AG04449 (cell line): Measurements from ENCODE around the gene APLNR.

Experiments used
- CTCF ChIA-PET: fragments of 350-600 bp; formaldehyde crosslinking; extraction: SDS; loops from one replicate; lab custom pipeline; 2021; ENCODE audit warnings: antibody characterized with exemption; lab: Yijun Ruan, JAX
- POLR2A ChIA-PET: fragments of 400-600, 350-600 bp; formaldehyde crosslinking; extraction: SDS; loops from one replicate; lab custom pipeline; 2020; ENCODE audit warnings: antibody characterized with exemption, inconsistent platforms; lab: Yijun Ruan, JAX
- DNase-seq: peaks from one replicate; pipeline ENCODE4 v3.0.0-alpha.2; 2010; ENCODE audit warnings: low read depth, low spot score
- H3K4me3 ChIP-seq: 2 replicates; pipeline ENCODE4 v1.5.1; 2011; ENCODE audit warnings: low read depth, mild to moderate bottlenecking, control low read depth, low read length
- TF ChIP-seq, protein P1 (sequence below): IDR thresholded peaks from one replicate; pipeline ENCODE4 v1.5.1; 2011; ENCODE audit warnings: mild to moderate bottlenecking, moderate library complexity, low read length, control low read depth, inconsistent platforms; ENCODE audit not compliant: insufficient read depth; ENCODE audit errors: missing control alignments

The APLNR gene

DNA sequence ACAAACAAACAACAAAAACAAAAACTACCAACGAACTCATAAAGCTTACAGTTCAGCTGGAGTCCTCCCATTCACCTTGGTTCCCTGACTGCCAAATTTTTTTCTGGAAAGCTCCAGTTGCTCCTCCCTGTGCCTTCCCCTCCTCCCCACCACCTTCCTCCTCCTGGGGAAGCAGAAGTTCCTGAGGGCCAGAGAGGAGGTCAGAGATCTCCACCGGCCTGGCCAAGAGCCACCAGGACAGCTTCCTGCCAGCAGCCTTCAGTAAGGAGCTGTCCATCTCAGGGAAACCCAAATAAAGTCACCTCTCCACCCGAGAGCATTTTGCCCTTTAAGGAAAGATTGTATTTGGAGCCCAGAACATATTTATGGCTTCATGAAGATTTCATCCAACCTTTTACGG is 20.0 kb downstream of the APLNR start:
- DNase-seq = no peak
- ChIA-PET CTCF (interaction anchor here (1.5 kb wide), 1 partner anchor 32 kb away, joined by 9 read pairs; no protein-coding TSS in a partner anchor), POLR2A (no interaction called here)
- H3K4me3 ChIP-seq = no peak overlapping the region
- TF ChIP-seq, protein P1, sequence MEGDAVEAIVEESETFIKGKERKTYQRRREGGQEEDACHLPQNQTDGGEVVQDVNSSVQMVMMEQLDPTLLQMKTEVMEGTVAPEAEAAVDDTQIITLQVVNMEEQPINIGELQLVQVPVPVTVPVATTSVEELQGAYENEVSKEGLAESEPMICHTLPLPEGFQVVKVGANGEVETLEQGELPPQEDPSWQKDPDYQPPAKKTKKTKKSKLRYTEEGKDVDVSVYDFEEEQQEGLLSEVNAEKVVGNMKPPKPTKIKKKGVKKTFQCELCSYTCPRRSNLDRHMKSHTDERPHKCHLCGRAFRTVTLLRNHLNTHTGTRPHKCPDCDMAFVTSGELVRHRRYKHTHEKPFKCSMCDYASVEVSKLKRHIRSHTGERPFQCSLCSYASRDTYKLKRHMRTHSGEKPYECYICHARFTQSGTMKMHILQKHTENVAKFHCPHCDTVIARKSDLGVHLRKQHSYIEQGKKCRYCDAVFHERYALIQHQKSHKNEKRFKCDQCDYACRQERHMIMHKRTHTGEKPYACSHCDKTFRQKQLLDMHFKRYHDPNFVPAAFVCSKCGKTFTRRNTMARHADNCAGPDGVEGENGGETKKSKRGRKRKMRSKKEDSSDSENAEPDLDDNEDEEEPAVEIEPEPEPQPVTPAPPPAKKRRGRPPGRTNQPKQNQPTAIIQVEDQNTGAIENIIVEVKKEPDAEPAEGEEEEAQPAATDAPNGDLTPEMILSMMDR = no peak

DNA sequence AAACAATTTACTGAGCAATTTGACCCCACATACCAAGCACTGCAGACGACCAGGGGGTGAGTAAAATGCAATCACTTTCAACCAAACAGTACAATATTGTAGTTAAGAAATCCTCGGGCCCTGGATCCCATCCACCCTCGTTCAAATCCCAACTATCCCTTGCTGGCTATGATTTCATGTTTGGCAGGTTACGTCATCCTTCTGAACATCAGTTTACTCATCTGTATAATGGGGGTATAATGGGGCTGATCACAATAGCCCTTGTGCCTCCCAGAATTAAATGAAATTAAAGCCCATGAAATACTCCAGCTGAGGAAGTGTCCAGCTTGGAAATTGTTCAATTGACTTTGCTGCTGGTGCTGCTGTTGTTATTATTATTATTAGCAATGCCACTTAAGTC is 20.6 kb downstream of the APLNR start:
- no peak overlapping the region for H3K4me3 ChIP-seq
- DNase-seq = no peak
- CTCF ChIA-PET = interaction anchor here (1.5 kb wide), 1 partner anchor 33 kb away, joined by 9 read pairs; no protein-coding TSS in a partner anchor
- TF ChIP-seq, protein P1 = no peak
- POLR2A ChIA-PET = no interaction called here

DNA sequence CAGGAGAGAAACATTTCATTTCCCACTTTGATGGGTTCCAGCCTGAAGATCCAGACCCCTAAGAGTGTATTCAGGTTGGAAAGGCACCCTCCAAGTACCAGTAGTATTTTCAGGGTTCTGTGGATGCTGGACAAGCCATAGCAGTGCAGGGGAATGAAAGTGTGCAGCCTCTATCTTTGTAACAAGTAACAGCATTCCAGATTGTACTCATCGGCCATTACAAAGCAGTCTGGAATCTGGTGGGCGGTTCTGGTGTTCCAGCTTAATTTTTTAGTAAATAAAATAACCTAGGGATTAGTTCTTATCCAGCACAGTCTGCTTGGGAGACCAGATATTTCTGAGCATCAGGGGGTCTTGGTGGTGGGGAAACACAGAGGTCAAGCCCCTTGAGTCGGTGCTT is 22.6 kb downstream of the APLNR start:
- DNase-seq = peak; percentile 49

DNA sequence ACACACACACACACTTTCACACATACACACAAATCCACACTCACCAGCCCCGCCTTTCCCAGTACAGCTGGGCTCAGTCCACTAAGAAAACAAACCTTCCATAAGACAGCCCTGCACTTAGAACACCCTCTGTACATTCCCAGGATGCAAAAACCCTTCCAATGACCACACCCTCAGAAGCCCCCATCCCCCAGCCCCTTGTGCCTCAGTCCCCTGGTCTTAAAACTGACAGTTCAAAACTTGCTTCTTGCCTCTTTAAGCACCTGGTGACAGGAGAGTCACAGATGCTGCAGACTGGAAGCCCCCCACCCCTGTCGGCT is 23.0 kb downstream of the APLNR start:
- CTCF ChIA-PET = interaction anchor here (1.4 to 2.1 kb wide), 3 partner anchors 9 to 35 kb away, joined by 7 to 10 read pairs (median 9); no protein-coding TSS in a partner anchor
- no peak for DNase-seq
- POLR2A ChIA-PET = interaction anchor here (0.6 to 1.5 kb wide), 2 partner anchors 11 to 16 kb away, joined by 3 to 8 read pairs; no protein-coding TSS in a partner anchor
- TF ChIP-seq, protein P1 = no peak
- no peak overlapping the region for H3K4me3 ChIP-seq

More for the DNA sequence above, 22.6 kb downstream of the APLNR start:
- ChIA-PET CTCF (interaction anchor here (2.1 kb wide), 1 partner anchor 9 kb away, joined by 9 read pairs; no protein-coding TSS in a partner anchor), POLR2A (interaction anchor here (0.6 to 0.7 kb wide), 2 partner anchors 9 to 210 kb away, joined by 3 read pairs; no protein-coding TSS in a partner anchor)
- no peak overlapping the region for H3K4me3 ChIP-seq
- TF ChIP-seq, protein P1 = no peak

DNA sequence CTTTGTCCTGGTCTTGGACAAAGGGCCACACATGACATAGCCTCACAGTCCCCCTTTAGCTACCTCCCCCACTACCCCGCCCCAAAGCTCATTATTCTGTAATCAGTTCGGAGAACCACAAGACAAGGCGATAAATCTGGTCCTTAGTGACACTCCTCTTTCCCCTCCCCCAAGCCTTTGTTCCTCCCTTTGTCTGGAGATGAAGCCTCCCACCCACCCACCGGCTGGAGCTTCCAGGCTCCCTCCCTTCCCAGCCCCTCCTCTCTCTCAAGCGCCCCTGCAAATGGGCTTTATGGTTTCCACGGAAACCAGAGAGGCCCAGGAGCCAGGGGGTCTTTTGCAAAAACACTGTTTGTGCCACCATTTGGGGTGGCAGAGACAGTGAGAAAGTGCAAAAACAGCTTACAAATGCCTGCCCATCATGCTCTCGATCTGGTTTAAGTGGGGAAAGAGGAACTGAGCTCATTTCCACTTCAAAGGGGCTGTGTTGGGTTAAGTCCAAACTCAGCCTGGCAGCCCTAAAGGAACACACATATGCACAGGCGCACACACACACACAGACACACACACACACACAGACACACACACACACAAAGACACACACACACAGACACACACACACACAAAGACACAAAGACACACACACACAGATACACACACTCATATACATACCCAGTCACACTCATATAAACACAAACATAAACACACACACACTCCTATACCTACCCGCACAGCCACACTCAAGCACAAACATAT is 23.5 kb downstream of the APLNR start:
- no peak overlapping the region for H3K4me3 ChIP-seq
- no peak for DNase-seq
- TF ChIP-seq, protein P1 = no peak
- CTCF ChIA-PET = interaction anchor here (0.9 to 2.1 kb wide), 6 partner anchors 9 to 39 kb away, joined by 3 to 10 read pairs (median 6); no protein-coding TSS in a partner anchor
- POLR2A ChIA-PET = interaction anchor here (0.6 to 1.5 kb wide), 3 partner anchors 11 to 81 kb away, joined by 3 to 8 read pairs (median 3); no protein-coding TSS in a partner anchor

DNA sequence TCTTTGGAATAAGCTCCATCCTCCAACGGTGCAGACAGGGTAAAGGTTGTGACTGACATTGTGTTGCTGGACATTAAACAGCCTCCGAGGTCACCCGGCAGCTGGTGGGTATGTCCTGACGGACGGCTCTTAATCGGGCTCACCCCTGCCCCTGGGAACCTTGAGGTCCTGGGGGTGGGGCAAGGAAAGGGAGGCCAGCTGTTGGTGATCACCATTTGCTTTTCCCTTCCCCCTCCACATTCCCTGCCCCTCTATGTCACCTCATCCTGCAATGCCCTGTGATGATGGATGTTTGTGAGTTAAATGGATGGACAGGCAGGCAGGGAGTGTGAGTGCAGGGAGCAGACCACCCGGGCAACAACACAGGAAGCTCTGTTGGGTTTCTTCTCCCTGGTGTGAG is 26.3 kb downstream of the APLNR start:
- no peak overlapping the region for H3K4me3 ChIP-seq
- DNase-seq = no peak
- TF ChIP-seq, protein P1 = no peak
- POLR2A ChIA-PET = no interaction called here
- CTCF ChIA-PET = interaction anchor here (1.5 to 2.0 kb wide), 3 partner anchors 13 to 67 kb away, joined by 3 to 11 read pairs (median 4); no protein-coding TSS in a partner anchor
